Activated CD4-positive, alpha-beta T cell treated with anti-CD3 and anti-CD28 coated beads, Interleukin-2, amount 50 U/mL, for 4 hours (primary cell): Measurements from ENCODE around the gene RIT2.

Experiments used
- DNase-seq, 2 experiments: peaks; one replicate each; pipeline ENCODE4 v3.0.0-alpha.2; 2020

RIT2 gene

DNA sequence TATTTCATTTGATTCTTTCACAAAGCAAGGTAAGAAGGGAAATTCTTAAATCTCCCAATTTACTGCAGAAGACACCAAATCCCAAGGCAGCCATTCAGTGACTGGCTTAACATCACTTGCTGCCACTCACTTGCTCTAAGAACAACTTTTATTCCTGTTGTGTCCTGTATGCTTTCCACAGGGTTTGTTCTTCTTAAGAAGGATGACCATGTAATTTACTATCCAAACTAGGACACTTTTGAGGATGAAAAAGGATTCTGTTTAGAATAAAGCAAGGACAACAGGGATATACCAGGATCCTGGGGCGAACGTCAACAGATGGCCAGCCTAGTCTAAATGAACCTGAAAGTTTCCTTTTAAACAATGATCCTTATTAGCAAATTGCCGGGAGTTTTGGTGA lies 34.8 kb downstream of the RIT2 start:
- DNase-seq = no peak

DNA sequence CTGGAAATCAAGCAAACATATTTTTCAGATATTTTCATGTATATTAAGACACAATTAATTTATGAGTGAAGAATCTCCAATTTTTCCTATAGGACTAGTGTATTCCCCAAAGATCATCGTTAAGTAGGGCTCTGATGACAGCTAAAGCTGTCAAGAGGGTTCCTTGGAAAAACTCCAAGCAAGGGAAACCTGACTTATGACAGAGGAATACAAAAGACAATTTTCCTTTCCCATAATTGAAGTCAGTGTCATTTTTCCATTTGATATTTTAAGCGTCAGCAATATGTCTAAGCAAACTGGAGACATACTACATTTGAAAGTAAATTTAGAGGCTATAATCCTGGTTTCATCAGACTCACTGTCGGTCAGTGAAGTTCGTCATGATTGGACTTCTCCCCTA lies 36.1 kb downstream of the RIT2 start:
- DNase-seq = no peak

DNA sequence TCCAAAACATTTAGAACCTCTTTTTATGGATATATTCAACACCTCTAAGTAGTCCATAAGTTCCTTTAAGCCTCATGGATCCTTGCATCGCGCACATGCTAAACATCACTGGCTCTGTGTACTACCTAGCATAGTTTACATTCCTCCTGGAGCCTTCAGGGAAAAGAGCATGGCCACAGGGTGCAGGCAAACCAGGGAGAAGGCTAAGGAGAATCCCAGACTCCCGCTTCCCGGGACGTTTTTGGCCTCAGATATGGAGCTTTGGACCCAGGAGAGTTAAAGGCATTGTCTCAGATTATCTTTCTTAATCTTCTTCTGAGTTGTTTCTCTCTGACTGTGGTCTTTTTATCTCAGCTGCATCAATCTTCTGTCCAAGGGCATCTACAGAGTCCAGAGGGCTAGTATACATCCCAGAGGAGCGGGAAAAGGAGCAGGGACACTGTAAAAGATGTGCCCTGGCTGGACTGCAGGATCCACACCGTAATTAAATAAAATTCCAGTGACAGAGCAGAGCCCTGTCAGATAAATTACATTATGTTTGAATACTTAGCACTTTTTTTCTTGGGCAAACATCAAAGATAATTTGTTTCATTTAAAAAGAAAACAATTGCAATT lies 36.9 kb downstream of the RIT2 start:
- no peak for DNase-seq

DNA sequence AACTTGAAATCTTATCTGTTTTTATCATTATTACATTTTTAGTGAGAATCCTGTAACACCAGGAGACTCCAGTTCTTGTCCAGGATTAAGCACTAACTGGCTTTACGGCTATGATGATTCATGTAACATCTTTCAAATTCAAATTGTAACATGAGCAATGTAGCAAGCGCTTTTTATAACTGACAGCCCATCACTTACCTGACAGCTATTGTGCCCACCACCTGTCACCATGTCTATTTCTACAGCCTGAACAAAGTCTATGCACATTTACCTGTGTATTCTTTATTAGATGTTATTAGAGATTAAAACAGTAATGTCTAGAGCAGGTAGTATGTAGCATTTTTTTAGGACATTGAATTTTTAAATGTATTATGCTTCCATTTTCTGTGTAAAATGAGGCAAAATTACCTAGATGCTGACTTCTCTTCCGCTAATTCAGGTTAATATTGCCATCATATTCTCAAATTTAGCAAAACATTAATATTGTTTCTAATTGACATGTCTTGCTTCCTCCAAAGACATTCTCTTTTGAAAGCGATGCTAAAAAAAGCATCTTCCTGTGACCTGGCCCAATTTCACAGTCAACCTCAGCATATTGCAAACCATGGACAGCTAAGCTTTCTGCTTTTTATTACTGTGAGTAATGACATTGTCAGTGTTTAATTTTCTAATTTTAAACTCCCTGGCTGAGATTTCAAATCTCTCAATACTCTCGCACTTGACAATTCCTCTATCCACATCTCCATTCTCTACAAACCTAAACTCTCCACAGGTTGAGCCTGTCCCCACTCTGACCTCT lies 37.8 kb downstream of the RIT2 start:
- no peak for DNase-seq

DNA sequence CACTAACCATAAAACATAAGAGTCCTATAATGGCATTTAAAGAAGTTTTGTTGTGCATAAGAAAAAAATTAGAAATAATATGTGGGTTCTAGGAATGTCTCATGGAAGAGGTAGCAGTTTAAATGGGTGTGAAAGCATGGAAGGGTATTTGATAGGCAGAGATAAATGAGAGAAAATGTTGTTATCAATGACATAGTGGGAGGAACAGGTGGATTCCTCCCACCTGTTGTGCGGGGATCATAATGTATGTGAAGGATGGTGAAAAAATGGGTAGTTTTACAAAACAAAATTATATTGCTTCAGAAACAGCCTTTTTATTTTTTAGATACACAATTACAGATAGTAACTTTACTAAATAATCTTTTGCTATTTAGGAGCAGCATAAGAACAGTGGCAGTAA lies 41.7 kb downstream of the RIT2 start:
- no peak for DNase-seq

DNA sequence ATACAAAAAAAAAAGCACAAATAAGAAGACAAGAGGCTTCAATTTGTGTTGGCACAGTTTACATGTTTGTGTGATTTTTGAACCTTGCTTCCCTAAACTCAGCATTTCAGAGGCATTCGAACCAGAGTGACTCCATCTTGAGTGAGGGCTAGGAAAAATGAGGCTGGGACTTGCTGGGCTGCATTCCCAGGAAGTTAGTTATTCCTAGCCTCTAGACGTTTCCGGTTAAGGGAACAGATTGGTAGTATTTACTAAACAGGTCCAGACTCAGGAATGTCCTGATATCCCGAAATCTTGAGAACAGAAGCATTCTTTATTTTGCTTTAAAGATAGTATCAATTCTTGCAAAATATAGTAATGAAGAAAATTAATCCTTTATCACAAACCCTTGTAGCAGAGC lies 46.7 kb downstream of the RIT2 start:
- DNase-seq = no peak

DNA sequence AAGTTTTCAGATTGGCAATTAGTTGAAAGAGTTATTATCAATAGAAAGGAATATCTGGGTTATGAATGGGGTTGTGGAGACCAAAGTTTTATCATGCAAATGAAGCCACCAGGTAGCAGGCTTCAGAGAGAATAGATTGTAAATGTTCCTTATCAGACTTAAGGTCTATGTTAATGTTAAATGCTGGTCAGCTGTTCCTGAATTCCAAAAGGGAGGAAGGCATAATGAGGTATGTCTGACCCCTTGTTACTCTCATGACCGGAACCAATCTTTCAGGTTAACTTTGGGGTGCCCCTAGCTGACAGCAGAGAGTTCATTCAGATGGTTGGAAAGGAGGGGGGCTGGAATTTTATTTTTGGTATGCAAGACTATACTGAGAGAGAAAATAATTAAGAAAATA lies 47.9 kb downstream of the RIT2 start:
- no peak for DNase-seq

DNA sequence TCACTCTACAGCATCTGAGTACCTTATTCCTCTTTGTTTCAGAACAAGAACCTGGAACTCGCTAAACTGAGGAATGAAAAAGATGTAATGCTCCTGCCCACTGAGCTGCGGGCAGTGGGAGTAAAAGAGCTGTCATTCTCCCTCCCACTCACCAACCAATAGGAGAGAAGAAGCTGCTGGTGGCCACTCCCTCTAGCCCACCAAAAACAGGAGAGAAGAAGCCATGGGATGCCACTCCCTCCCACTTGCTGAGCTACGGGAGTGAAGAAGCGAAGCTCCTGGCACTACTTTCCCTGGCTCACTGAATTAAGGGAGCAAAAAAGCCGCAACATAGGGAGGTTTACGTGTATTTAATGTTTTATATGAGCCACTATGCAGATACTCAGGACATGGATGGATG lies 53.7 kb downstream of the RIT2 start:
- DNase-seq = no peak

DNA sequence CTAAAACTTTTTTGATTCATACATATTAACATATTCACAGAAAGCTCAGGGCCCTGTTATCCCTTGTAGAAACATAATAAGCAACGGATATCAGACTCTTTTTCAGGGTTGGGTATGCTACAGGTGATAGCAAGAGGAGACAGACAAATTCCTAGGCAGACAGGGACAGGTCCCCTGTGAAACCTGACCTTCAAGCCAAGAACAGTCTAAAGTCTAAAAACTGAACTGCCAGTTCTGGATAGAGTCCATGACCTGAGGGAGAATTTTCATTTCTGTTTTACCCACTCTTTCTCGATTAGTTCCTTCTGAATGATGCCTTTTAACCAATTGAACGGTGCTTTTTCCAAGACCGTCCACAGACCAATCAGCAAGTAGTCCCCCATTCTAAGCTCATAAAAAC lies 54.2 kb downstream of the RIT2 start:
- no peak for DNase-seq

DNA sequence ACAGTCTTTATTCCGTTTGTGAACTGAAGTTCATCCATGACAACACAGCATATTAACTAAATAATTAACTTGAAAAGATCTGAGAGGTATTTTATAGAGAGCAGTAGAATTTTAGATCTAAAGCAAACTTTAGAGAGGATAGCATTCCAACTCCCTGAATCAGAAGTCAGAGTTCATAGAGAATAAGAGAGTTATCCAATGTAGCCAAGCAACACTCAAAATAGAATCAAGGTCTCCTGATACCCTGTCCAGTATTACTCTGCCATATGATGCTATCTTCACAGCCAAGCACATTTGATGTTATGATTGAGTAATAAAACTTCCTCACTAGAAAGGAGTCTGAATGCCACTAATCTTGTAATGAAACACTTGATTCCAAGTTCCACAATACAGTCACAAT lies 55.5 kb downstream of the RIT2 start:
- no peak for DNase-seq

DNA sequence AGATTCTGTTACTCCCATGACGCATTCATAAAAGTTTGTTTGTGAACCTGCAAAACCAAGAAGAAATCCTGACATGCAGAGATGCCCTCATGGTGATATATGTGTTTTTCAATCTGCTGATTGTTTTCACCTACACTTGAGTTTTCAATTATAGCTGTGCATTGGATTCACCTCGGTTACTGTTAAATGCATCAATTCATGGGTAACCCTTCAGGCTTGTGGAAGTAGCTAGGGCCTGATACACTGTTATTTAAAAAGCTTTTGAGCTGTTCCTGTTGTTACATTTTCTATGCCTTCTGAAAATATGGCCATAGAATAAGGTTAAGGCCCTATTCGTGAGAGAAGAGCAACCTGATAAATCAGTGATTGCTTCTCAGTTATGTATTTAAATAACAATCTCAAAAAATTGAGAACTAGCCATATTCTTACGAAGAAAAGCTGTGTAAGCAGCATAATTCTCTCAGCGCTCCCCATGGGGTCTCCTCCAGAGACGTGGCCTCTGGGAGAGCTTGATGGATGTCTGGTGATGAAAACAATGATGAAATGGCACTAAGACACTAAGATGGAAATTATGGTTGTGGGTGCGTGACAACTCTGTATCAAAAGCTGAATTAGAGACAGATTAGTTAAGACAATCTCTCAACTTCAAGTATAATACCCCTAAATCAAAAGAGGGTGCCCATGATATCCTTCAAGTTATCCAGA lies 60.5 kb downstream of the RIT2 start:
- DNase-seq = no peak

DNA sequence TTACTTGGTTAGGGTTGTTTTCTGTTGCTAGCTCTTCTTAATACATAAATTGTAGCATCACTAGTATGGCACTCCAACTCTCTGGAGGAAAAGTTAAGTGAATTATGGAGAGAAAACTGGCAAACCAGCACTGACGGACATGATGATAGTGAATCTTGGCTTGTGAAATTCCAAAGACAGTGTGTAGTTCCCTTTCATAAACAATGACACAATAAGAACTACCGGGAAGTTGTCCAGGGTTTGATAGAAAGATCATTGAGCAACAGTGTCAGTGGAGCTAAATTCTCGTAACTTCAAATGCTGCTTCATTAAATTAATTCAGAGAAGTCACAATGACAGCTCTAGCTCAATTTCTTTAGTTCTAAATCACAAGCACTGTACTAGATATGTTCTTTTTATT lies 66.5 kb downstream of the RIT2 start:
- no peak for DNase-seq

DNA sequence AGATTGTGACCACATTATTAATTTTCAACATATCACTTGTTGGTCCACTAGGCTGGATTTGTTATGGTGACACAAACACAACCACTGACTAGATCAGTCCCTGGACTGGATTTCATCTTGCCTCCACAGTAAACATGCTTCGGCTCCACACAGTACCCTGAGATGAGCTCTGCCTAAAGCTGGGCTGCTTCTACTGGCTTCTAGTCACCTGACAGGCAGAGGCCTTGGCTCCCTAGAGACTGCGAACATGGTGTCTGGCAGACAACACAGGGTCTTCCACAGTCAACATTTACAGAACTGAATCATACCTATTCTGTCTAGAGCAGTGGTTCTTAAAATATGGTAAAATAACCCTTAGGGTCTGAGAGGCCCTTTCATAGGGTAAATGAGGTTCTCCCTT lies 69.2 kb downstream of the RIT2 start:
- no peak for DNase-seq

DNA sequence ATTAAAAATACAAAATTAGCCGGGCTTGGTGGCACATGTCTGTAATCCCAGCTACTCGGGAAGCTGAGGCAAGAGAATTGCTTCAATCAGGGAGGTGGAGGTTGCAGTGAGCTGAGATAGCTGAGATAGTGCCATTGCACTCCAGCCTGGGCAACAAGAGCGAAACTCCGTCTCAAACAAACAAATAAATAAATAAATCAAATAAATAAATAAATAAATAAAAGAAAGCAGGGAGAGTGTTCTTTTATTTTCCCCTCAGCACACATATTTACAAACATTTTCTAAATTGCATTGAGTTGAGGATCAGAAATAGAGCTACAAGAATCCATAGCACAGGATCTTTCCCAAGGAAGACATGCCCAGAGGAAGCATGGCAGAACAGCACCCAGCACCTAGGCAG lies 71.9 kb downstream of the RIT2 start:
- no peak for DNase-seq

DNA sequence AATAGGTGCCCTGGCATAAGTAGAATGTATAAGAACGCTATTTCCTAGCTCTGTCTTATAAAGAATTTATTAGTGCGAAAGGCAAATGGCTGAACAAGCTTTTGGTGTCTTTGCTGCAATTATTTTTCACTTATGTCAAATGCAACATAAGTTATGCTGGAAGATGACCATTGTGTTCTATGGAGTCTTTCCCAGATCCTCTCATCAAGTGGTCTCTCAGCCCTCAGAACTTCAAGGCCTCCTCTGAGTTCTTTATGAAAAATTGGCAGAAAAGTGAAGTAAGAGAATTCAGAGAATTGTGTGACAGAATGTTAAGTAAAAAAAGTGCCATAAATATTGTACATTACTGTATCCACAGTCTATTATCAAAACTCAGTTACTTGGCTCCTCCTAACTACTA lies 75.2 kb downstream of the RIT2 start:
- no peak for DNase-seq

DNA sequence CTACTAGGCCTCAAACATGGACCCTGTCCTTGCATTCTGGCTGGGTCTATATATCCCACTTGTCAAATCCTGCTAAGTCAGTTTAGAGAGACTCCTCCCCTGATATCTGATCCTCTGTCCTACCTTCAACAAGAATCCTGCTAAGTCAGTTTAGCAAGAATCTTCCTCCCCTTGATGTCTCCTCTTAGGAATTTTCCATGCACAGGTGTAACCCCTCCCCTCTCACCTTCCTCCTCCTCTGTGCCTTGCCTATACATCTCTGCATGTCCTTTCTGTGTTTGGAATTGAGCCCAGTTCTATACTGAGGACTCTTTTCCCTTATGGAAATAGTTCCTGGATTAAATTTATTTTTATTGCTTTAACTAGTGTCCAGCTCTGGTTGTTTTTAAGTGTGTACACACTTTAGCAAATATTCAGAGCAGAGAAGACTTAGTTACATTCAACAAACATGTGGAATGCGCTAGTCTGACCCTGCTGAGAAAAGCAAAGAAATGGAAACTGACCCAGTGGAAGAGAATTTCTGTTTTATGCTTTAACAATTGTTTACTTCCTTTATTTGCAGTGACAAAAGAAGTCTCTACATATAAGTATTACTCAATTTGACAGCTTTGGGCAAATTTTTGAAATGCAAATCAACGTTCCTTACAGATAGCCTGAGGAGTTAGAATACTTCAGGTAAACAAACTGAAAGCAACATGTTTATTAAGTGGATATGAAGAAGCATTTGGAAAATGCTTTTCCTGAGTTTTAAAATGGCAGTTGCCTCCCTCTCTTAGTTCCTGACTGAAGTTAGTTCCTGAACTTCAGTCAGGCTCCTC lies 80.6 kb downstream of the RIT2 start:
- DNase-seq = no peak

DNA sequence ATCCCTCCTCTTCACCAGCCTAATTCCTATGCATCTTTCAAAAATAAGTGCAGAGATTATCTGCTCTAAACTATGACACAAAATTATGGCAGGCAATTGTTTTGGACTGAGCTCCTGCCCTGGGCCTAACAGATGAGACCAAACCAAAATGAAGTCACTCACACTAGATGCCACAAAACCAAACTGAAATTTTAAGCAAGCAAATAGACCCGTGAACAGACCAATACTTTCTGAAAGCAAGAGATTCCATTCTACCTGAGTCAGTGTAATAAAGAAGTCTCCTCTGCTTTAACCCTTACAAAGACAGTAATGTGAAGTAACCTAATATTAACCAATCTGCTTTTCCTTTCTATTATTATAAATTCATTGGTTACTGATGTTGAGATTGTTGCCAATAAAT lies 84.3 kb downstream of the RIT2 start:
- DNase-seq = no peak

DNA sequence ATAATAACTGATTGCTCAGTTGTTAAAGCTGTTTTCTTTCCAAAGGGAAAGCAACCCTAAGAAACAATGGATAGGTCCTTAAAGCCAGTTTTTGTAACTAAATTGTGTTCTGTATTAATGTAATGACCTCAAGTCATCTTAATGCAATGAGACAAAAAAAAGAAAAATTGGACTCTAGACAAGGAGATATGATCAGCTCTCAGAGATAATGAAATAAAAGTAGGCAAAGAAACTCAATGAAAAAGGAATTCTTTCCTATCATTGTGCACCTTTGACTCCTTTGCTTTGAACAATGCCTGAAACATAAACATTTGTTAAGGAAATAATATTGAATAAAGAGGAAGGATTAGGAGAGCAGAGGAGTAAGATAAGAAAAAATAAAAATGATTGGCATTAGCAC lies 86.1 kb downstream of the RIT2 start:
- DNase-seq = no peak

DNA sequence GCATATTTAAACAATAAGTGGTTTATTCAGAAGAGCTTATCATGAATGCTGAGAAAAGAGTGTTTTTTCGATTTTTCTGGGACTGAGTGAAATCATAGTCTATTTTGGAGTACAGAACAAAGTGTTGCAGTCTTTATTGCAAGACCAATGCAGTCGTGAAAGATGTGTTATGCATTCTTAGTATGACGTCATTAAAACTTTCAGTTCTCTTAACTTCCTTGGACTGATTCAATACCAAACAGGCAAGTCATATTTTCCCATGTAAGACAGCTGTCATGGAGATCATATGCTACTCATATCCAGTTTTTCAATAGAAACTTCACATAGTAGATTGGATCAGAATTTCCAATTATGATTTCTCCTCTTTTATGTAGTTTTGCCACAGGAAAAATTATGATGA lies 92.6 kb downstream of the RIT2 start:
- DNase-seq = no peak

DNA sequence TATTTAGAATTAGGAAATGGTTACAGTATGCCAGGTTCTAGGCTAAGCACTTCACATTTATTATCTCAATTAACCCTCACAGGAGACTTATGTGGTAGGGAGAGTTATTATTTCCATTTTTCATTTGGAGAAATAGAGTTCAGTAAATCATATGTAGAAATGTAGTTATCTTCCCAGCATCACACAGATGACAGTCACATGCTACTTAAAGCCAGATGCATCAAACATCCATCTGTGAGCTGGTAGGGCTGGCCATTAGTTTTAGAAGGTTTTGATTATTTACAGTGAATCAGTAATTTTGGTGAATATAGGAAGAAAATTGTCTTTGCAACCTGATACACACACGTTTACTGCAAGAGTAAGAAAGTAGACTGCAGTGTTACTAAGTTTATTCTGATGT lies 97.9 kb downstream of the RIT2 start:
- DNase-seq = no peak

DNA sequence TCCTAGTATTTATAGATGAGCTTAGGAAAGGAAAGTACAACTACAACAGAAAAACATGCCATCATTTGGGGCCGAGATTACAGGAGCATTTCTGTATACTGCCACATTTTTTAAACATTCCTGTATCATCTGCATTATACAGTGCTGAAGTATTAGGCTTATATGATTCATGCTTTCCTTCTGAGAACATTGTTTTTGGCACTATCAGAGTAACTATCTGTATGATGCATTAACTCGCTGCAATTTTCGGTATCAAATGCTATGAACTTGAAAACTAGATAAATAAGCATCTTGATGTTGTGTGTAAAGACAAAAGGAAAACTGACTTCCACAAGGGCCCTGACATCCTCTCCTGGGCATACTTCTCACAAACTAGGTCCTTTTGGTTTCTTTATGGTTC lies 102.0 kb downstream of the RIT2 start:
- DNase-seq = no peak

DNA sequence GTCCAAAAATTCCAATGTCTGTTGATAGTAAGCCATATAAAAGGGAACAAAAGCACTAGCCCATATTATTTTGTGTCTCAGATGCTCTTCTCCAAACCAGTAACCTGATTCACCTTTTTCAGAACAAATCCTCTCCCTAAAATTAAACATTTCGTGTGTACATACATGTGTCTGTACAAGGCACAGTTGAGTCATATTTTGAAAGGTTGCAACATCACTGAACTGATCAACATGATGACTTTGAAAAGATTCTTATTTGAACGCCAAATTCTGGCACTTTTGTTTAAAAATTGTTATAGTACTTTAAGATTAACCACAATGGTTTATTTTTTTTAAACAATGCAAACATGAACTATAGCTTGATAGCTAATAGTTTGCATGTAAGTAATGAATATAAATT lies 102.5 kb downstream of the RIT2 start:
- no peak for DNase-seq

DNA sequence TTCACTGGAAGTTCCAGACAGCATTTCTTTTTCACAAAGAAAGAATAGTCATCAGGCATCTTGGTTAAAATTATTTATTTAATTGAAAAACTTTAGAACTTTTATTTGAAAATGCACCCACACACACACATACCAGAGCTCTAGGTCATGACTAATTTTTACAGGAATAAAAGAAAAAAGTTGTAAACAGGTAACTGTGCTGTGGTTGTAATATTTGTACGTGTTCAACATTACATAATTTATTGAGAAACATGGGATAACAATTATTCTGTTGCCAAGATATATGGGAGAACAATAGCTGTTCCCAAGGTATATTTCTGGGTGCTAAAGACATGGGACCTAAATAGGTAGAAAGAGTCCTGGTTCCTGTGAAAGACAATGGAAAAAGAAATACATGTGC lies 104.9 kb downstream of the RIT2 start:
- DNase-seq = no peak

DNA sequence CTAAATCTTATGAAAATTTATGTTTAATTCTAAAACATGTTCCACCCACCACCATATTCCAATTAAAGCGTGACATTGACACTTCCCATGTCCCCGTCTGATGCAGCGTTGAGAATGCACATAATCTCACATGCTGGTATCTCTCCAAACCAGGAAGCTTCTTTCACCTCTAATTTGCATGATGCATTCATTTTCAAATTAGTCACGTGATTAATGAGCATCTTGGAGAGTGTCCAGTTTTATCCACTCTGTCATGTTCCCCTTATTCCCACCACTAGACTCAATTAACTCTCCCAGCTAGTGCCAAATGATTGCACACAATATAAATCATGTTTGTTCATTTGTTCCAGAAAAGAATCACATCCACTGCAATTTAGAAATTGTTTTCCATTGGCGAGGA lies 105.8 kb downstream of the RIT2 start:
- no peak for DNase-seq
